GM21723 (cell line): Measurements from ENCODE around the gene DEAF1.
"Not testable (repeated sequence)": the region's sequence is repeated elsewhere in the genome, so short reads cannot be mapped to it uniquely, and the experiment has no call there.

Source experiments
- ATAC-seq: cut with Tn5 transposase; IDR thresholded peaks from one replicate; pipeline ENCODE4 v1.9.1; 2021; ENCODE audit warnings: mild to moderate bottlenecking, moderate library complexity; ENCODE audit not compliant: unreplicated experiment

Gene DEAF1

GRCh38 chr11:686451-687243 lies 8.4 kb downstream of the DEAF1 start:
- no peak for ATAC-seq

DNA sequence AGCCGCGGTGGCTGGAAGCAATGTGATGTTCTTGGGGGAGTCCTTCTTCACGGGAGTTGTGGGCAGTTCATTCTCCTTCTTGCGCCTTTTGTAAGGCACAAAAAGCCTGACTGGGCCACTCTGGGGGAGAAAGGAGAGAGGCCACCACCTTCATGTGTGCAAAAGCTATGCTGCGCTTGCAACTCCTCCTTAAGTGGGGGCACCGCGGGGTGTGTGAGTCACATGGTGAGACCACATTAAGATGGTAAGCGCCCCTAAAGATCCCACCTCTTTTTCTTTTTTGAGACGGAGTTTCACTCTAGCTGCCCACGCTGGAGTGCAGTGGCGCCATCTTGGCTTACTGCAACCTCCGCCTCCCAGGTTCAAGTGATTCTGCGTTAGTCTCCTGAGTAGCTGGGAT lies 14.1 kb downstream of the DEAF1 start:
- no peak for ATAC-seq

DNA sequence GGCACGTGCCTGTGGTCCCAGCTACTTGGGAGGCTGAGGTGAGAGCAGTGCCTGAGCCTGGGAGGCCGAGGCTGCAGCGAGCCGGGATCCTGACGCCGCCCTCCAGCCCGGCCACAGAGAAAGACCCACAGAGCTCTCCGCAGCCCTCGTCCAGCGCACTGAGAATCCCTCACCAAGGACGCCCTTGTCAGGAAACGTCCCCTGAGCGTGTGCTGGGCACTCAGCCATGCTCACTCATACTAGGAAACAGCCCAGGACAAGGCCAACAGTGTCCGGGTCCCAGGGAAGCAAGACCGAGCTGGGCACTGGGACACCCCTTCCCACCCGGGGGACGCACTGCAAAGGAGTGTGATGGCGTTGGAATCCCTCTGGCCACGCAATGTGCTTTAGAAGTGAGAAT lies 14.5 kb downstream of the DEAF1 start:
- ATAC-seq, result no peak

DNA sequence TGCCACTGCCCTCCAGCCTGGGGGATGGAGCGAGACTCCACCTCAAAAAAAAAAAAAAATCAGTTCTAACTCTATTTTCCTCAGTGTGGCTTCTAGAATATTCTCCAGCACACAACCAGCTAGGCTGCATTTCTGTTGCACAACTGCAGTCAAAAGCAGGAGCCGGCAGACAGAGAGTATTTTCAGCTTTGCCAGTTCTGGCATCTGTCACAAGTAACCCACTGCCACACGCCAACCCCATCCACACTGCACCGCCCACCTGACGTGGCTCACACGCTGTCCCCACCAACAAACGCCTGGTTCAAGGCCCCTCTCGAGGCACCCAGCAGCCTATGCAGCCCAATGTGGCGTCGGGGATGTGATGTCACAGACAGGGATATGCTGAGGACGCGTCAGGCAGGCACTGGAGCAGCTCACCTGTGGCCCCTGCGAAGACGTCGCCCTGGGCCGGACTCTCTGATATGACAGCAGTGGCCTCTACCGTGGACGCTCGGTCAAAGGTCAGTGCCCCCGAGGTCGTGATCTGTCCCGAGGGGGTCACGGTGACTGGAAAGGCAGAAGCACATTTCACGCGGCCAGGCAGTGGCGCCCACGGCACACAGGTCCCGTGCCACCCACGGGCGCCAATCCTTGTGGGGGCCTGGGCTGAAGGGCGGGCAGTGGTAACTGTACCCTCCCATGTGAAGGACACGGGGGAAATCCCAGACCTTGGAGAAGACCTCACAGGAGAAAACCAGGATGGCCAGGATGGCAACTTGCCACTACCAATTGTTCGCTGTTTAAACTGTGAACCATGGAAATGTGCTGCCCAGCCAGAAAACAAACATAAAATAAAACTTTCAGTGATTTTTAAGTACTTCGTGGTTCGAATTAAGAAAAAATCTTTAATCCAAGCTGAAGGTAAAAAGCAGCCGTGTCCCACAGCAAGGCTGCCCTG lies 15.5 kb downstream of the DEAF1 start:
- ATAC-seq, result no peak

GRCh38 chr11:678297-678696 lies 16.7 kb downstream of the DEAF1 start:
- ATAC-seq, result no peak

DNA sequence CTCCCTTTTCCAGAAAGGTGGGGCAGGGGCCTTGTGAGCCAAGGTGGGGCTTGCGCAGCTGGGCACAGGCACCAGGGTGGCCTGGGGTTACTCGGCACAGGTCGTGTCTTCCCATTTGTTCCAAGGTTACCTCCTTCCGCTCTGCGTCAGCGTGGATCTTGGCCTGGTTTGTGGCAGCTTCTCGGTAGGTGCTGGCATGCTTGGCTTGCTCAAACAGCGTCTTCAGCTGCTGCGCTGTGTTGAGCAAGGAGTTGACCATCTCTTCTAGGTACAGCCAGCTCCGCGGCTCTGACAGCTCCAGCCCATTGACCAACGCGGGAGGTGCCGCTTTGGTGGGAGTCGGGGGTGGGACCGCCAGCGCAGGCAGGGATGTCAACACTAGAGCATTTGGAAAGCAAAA lies 20.6 kb downstream of the DEAF1 start:
- no peak for ATAC-seq

DNA sequence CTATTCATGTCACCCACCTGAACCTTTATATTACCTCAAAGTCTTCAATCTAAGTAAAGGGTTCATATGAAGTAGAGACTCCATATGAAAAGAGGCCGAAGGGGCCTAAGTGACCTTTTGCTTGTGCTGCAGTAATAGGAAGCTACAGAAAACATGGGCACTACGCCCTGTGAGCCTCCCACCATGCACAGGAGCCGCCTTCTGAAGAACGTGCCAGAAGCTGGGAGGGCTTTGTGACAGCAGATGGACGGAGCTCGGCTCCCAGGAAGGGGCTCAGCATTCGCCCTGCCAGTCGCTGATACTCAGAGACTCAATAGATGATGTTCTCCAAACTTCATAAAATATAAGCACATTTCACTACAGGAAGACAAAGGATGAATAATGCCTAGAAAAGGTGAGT lies 21.2 kb downstream of the DEAF1 start:
- no peak for ATAC-seq

- ATAC-seq, result no peak
Measured at GRCh38 chr11:665704-666281, 29.2 kb downstream of the DEAF1 start.

DNA sequence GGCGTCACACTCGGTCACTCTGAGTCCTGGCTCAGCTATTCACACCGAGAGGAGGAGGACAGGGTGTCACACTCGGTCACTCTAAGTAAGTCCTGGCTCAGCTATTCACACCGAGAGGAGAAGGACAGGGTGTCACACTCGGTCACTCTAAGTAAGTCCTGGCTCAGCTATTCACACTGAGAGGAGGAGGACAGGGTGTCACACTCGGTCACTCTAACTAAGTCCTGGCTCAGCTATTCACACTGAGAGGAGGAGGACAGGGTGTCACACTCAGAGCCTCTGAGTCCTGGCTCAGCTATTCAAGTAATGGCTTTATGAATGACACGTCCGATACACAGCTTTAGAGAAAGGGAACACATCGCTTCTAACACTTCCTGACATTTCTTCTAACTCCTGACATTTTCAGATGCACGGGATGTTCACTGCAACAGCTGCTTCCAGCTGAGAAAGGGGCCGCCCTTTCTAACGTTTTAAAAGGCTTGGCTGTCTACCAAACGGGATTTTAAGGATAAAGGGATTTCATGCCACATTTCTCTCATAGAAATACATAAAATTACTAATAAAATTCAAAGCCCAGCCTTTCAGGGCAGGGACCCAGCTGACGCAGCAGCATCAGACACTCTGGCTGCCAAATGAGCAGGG lies 29.8 kb downstream of the DEAF1 start:
- no peak for ATAC-seq

DNA sequence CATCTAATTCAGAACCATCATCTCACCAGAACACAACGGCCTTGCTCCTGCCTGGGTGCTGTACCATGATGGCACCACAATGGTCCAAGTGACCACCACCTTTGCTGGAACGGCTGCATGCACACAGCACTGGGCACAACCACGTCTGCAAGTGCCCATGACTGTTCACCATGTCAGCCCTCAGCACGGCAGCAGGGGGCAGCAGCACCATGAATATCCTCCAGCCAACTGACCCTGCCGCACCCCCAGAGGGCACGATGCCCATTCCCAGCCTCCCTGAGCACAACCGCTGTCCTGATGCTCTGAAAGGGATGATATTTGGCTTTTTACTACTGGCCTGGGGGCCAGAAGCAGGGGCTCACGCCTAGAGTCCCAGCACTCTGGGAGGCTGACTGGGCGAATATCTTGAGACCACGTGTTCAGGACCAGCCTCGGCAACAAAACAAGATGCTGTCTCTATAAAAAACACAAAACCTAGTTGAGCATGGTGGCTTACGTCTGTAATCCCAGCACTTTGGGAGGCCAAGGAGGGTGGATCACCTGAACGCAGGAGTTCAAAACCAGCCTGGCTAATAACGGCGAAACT lies 32.2 kb downstream of the DEAF1 start:
- no peak for ATAC-seq

- no peak for ATAC-seq
Measured at GRCh38 chr11:660681-661444, 34.2 kb downstream of the DEAF1 start.

DNA sequence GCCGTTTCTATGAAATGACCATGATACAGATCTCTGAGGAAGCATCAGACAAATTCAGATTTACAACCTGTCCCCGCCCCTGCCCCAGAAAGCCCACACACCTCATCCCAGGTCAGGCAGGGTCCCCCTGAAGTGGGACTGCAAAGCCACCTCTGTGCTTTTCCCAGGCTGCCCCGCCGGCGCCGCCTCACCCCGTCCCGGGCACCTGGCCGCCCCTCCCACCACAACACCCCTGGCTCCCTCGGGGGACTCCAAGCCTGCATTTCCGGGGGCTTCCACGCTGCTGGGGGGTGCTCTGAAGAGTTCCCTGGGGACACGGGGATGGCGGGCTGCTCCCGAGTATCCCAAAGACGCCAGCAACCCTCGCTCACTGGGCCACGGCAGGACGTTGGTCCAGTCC lies 34.7 kb downstream of the DEAF1 start:
- no peak for ATAC-seq

- ATAC-seq, result no peak
Measured at GRCh38 chr11:659532-660085, 35.4 kb downstream of the DEAF1 start.

- no peak for ATAC-seq
Measured at GRCh38 chr11:657691-658126, 37.3 kb downstream of the DEAF1 start.

GRCh38 chr11:656866-657265 lies 38.2 kb downstream of the DEAF1 start:
- ATAC-seq, result no peak

- no peak for ATAC-seq
Measured at GRCh38 chr11:656426-656825, 38.6 kb downstream of the DEAF1 start.

- ATAC-seq, result no peak
Measured at GRCh38 chr11:655036-655726, 39.8 kb downstream of the DEAF1 start.

DNA sequence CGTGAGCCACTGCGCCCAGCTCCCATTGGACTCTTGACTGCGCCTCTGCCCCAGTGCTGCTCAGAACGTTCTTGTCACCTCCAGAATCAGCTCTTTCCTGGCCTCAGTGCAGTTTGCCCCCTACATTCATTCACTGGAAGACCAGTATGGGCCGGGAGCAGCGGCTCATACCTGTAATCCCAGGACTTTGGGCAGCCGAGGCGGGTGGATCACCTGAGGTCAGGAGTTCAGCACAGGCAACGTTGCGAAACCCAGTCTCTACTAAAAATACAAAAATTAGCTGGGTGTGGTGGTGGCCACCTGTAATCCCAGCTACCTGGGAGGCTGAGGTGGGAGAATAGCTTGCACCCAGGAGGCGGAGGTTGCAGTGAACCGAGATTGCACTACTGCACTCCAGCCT lies 40.6 kb downstream of the DEAF1 start:
- not testable (repeated sequence) for ATAC-seq

- ATAC-seq, result no peak
Measured at GRCh38 chr11:653837-654236, 41.2 kb downstream of the DEAF1 start.
